NCI-H345 treated with DMSO at 0.1 percent for 48 hours (cell line): Measurements from ENCODE around the gene TNNT3.

Source experiments
- DNase-seq: peaks from one replicate; lab custom pipeline; 2025; ENCODE audit not compliant: unreplicated experiment; lab: John Stamatoyannopoulos, UW

The TNNT3 gene

DNA sequence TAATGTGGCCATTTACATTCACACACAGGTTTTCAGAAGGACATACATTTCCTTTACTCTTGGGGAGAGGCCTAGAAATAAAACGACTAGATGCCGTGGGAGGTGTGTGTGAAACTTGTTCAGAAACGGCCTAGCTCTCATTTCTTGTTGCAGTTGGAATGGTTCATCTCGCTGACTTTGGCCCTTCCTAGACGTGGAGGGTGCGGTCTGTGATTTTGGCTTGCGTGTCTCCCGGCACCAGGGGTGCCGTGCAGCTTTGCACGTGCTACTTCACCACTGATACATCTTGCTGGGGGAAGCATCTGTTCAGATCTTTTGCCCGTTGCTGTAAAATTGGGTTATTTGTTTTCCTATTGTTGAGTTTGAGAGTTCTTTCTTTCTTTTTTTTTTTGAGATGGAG lies 24.7 kb upstream of the TNNT3 start:
- no peak for DNase-seq

DNA sequence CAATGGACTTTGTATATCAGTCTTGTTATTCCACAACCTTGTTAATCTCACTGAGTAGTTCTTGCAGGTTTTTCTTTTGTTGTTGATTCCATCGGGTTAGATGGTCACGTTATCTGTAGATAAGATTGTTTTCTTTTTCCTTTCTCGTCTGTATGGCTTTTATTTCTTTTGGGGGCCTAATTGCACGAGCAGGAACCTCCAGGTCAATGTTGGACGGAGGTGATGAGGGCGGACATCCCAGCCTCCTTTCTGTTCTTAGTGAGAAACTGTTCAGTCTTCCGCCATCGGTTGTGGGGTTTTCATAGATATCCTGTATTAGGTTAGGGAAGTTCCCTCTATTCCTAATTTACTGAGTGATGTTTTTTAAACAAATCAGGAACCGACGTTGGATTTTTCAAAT lies 23.0 kb upstream of the TNNT3 start:
- DNase-seq = no peak

DNA sequence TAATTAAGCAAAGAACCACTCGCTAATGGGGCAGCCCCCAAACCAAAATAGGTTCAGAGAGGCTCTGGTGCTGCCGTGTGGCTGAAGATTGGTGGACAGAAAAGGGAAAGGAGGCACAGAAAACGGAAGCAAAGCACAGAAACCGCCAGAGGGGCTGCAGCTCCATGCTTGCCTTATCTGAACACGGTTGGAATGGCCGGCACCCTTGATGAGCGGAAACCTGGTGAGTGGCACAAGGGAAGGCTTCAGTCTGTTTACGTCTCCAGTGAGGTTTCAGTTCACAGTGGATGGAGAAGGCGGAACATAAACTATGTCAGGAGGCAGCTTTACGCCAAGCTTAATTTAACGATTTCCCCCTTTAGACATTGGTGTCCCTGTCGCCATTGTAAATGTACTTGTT lies 22.6 kb upstream of the TNNT3 start:
- no peak for DNase-seq

DNA sequence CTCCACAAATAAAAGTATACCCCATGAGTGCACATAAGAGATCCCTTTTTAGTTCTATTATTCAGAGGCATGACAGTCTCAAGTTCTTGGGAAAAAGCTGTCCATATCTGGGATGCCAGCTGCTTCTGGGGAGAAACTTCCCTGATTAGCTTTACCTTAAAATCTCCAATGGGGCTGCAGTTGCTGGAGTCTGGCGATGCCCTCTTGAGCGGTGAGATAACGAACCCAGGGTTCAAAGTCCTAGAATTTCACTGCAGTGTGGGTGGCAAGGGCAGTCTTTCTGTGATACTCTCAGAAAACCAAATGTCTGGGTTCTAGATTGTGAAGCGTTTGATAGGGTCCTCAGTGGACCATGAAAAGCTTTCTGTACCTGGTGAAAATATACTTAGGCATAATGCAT lies 20.4 kb upstream of the TNNT3 start:
- no peak for DNase-seq

GRCh38 chr11:1899686-1900085 lies 19.8 kb upstream of the TNNT3 start:
- no peak for DNase-seq

GRCh38 chr11:1906181-1906580 lies 13.3 kb upstream of the TNNT3 start:
- DNase-seq = no peak

DNA sequence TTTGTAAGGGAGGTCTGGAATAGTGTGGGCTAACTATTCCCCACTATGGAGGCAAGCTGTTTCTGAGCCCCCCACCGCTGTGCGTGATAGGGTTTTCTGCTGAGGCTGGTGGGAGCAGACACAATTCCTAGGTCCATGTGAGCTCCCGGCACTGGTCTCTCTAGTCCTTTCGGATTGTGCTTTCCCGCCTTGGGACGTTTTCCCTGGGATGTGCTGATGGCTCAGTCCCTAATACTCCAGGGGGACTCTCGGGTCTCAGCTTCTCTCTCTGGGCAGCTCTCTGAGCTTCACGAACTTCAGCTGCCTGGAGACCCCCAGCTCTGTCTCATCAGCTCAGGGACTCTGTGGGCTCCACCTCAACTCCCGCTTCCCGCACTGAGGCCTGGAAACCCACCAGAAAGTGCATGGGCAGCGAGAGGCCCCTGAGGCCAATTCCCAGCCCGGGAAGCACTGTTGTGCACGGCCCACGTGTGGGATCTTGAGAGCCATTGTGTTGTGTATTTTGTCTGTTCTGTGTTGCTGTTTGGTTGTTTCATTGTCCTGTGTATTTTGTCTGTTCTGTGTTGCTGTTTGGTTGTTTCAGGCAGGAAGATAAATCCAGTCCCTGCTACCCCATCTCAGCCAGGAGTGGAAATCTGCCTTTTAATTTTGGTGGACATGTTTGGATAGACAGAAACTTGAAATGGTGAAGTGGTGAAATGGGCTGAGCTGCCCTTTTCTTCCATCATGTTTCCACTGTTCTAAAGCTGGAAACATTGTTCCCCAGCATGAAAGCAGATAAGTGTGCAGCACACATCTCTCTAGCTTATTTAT lies 12.7 kb upstream of the TNNT3 start:
- no peak for DNase-seq

DNA sequence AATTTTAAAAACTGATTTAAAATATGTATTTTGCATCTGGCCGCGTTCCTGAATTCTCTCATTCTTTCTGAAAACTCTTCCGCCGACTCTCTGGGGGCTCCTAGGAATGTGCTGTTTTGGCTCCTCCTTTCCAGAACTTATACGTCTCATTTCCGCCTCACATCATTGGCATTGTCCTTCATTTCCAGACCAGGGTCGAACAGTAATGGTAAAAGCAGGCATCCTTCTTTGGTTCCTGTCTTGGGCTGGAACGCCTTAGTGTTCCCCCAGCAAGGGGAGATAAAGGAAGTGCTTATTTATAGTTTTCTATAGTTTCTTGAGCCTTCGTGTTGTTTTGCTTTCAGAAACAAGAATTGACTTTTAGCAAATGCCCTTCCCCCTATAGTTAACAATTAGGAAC lies 10.9 kb upstream of the TNNT3 start:
- no peak for DNase-seq

- DNase-seq = no peak
These were observed 10.0 kb upstream of the TNNT3 start for GRCh38 chr11:1909524-1909923.

DNA sequence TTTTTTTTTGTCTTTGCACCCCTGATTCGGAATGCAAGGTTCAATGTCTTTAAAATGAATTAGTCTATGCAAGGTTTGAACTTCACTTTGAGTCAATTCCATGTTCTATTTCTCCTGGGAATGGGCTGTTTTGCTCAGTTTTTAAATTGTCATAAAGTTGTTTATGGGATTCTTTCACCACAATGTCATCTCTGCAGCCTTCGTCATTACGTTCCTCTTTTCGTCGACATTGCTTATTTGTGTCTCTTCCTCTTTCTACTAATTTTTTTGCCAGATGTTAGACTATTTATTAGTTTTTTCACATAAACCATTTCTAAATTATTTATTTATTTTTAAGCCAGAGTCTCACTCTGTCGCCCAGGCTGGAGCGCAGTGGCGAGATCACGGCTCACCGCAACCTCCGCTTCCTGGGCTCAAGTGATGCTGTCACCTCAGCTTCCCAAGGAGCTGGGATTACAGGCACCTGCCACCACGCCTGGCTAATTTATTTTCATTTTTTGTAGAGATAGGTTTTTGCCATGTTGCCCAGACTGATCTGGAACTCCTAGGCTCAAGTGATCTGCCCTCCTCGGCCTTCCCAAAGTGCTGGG lies 7.1 kb upstream of the TNNT3 start:
- DNase-seq = no peak

DNA sequence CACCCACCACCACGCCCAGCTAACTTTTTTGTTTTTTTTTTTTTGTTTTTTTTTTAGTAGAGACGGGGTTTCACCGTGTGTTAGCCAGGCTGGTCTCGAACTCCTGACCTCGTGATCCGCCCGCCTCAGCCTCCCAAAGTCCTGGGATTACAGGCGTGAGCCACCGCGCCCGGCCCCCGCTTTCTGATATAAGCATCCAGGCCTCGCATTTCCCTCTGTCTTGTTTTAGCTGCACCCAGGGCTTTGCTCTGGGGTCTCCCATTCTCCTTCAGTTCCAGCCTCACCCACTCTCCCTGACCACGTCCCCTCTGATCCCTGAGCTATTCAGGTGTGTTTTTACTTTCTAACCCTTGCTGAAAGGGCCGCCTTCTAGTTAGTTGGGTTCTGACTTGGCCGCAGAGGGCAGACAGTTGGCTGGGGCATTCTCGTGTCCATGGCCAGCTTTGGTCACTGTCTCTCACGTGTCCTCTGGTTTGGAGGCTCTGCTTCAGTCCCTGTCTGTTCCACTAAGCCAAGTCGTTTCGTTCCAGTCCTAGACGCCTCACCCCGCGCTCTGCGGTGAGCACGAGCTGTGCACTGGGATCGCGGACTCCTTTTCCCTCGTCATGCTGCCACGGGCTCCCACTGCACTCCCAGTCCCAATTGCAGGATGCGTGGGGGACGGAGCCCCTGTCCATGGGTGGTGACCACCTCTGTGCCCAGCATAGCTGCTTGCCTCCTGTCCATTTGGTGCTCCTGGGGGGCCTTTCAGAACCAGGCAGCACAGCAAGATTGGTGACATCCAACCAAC lies 6.0 kb upstream of the TNNT3 start:
- no peak for DNase-seq

DNA sequence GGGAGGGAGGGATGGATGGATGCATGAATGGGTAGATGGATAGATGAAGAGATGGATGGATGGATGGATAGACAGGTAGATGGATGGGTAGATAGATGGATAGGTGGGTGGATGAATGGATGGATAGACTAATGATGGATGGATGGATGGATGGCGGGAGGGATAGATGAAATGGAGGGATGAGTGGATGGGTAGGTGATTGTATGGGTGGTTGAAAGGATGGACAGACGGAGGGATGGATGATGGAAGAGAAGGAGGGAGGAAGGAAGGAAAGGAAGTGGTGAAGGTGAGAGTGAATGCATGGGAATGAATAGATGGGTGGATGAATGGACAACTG lies 3.7 kb upstream of the TNNT3 start:
- DNase-seq = no peak

- DNase-seq = no peak
These were observed 3.1 kb upstream of the TNNT3 start for GRCh38 chr11:1916132-1916985.

DNA sequence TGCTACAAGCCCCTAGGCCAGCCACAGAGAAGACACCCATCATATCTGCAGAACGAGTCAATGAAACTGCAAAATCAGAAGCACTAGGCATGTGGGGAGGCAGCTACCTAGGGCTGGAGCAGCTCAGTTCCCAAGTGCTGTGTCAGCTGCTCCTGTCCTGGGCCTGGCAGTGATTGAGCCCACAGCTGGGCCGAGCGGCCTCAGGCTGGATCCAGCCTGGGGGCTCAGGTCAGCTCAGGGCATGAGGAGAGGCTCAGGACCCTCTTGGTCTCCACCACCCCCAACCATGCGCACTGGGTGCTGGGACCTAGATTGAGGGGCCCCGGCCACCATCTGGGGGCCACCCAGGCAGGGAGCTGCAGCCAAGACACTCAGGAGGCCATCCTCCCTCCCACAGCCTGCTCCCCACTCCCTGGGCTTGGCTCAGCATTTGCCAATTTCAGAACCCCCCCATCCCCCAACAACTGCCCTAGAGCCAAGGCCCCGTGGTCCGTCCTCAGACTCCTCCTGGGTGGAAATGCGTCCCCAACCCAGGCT lies 2.4 kb upstream of the TNNT3 start:
- no peak for DNase-seq

DNA sequence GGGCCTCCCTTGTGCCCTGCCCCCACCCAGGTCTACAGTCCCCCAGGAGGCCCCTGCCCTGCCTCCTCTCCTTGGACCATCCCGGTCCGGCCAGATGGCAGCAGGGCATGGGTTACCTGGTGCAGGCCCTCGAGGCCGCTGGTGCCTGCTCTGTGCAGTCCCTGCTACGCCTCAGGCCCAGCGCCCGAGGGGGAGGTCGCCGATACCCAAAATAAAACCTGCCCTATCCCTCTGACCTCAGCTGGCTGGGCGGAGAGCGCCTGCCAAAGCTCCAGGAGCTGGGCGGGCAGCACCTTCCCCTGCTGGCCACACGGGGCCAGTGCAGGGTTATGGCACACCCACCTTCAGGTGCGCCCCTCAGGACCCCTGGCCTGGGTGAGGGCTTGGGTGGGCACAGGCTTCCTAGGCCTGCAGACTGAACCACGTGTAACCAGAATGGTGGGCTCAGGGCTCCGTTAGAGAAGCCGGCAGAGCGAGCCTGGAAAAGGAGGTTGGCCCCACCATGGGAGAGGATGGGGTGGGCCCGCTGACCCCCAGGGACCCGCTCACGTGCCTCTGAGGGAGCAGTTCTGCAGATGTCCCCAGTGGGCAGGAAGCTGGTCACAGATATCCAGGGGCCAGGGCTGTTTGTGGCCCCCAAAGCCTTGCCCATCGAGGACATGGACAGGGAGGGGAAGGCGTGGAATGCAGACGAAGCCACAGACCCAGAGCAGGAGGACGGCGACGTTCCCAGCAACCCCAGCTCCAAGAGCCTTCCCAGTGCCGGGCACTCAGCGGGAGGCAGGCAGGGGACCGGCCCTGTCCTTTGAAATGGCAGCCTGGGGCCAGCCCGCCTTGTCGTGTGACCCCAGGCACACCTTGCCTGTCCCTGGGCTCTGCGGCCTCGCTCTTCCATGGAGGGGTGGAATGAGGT lies 1.7 kb upstream of the TNNT3 start:
- DNase-seq = no peak

GRCh38 chr11:1918436-1919315 lies 827 bp upstream of the TNNT3 start:
- DNase-seq = no peak

GRCh38 chr11:1920128-1920908 lies 815 bp downstream of the TNNT3 start:
- no peak for DNase-seq

DNA sequence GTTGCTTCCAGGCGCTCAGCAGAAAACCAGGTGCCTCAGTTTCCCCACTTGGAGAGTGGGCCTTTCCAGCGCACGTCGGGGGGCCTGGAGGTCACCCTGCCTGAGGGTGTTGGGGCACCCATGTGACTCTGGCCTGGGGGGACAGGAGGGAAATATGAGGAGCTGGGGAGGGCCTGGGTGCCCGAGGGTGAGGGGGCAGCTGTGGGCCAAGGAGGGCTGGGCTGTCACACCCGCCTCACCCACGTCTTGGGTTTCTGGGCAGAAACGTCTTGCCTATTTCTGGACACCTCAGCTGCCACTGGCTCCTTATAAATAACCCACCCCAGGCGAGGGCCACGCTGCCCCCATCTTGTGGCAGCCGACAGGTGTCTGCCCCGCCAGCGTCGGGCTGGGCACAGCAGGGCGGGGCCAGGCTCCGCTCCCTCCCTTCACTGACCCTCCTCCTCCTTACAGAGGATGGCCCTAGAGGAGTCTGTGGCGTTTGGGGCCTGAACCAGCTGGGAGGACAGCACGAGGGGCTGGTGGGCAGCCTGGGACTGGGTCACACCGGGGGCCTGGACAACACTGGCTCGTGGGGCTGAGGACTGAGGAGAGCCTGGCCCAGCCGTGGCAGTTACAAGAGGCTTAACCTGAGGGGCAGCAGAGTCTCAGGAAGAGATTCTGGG lies 1.5 kb downstream of the TNNT3 start:
- DNase-seq = no peak
